ENCODE results near the gene MAOB.

- TF ChIP-seq CTCF (IDR thresholded peaks at IDR 0.05) (no peak), EZH2 (IDR thresholded peaks at IDR 0.05; ENCODE audit: borderline replicate concordance, insufficient read depth, low read depth, low read length, poor library complexity, severe bottlenecking) (no peak)
These were observed 74.0 kb downstream of the MAOB start for GRCh38 chrX:43808231-43808630.

Measured in B cell (primary cell).